GM21528 (cell line): Measurements from ENCODE around the gene ADCYAP1R1.

Experiments used
- ATAC-seq: cut with Tn5 transposase; IDR thresholded peaks from one replicate; pipeline ENCODE4 v1.9.1; 2021; ENCODE audit warnings: mild to moderate bottlenecking, moderate library complexity; ENCODE audit not compliant: unreplicated experiment, low FRiP score

ADCYAP1R1 gene

GRCh38 chr7:31102973-31103850 lies 51.1 kb downstream of the ADCYAP1R1 start:
- no peak for ATAC-seq

GRCh38 chr7:31104361-31105255 lies 52.5 kb downstream of the ADCYAP1R1 start:
- ATAC-seq = no peak

GRCh38 chr7:31105256-31105950 lies 53.3 kb downstream of the ADCYAP1R1 start:
- ATAC-seq = no peak

- no peak for ATAC-seq
Measured at GRCh38 chr7:31106303-31107105, 54.4 kb downstream of the ADCYAP1R1 start.

GRCh38 chr7:31107106-31108090 lies 55.3 kb downstream of the ADCYAP1R1 start:
- no peak for ATAC-seq

- ATAC-seq = no peak
Measured at GRCh38 chr7:31108097-31108657, 56.1 kb downstream of the ADCYAP1R1 start.

- ATAC-seq = no peak
Measured at GRCh38 chr7:31109751-31110150, 57.6 kb downstream of the ADCYAP1R1 start.

GRCh38 chr7:31110331-31111108 lies 58.4 kb downstream of the ADCYAP1R1 start:
- no peak for ATAC-seq

- ATAC-seq = no peak
Measured at GRCh38 chr7:31111109-31111451, 59.0 kb downstream of the ADCYAP1R1 start.

GRCh38 chr7:31113660-31114059 lies 61.6 kb downstream of the ADCYAP1R1 start:
- no peak for ATAC-seq

- no peak for ATAC-seq
Measured at GRCh38 chr7:31114593-31115343, 62.7 kb downstream of the ADCYAP1R1 start.

- no peak for ATAC-seq
Measured at GRCh38 chr7:31116615-31117014, 64.5 kb downstream of the ADCYAP1R1 start.

- no peak for ATAC-seq
Measured at GRCh38 chr7:31119249-31119648, 67.1 kb downstream of the ADCYAP1R1 start.

- ATAC-seq = no peak
Measured at GRCh38 chr7:31120800-31121513, 68.8 kb downstream of the ADCYAP1R1 start.

- ATAC-seq = no peak
Measured at GRCh38 chr7:31121601-31122000, 69.5 kb downstream of the ADCYAP1R1 start.

GRCh38 chr7:31122649-31123058 lies 70.5 kb downstream of the ADCYAP1R1 start:
- ATAC-seq = no peak
